ENCODE measurements around the gene CARMIL1. TPM values are rescaled to one million over a fixed set of nuclear protein-coding genes. Genes with fewer than 3 reads are reported as not detected.
"Not testable (repeated sequence)": the region's sequence is repeated elsewhere in the genome, so short reads cannot be mapped to it uniquely, and the experiment has no call there.

The CARMIL1 gene
- total RNA-seq, 1 donor from 2014 or later: 15.7 TPM

- Mint-ChIP-seq H3K36me3 (no peaks in the 10 kb centered on the region), H3K4me1 (peaks cover 14% of the 10 kb centered on the region), H3K9me3 (no peaks in the 10 kb centered on the region), H3K27ac (no peak overlapping the region), H3K4me3 (no peak overlapping the region), H3K27me3 (ENCODE audit: low read depth) (no peaks in the 10 kb centered on the region)
- no peak for DNase-seq (ENCODE audit: low spot score in 2 of 2, unreplicated experiment in 2 of 2)
- no peak for TF ChIP-seq CTCF (IDR thresholded peaks at IDR 0.05; ENCODE audit: unreplicated experiment)
Measured at GRCh38 chr6:25292384-25292783, 13.2 kb downstream of the CARMIL1 start.

DNA sequence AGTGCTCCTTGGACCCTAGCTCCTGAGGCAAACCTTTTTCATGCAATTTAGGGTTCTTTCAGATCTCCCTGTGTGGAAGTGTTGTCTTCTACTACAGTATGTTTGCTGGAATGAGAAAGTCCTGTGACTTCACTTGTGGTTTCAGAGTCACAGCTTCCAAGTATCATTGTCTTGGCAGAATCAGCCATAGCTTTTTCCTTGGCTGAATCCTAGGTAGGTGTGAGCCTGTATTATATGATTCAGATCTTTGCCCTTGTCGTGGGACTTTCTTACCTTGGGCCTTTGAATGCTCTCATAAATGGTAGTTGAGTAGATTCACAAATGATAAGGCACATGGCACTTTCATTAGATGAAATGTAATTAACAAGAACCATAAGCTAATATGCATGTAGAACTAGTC is 16.5 kb downstream of the CARMIL1 start:
- Mint-ChIP-seq H3K27me3 (ENCODE audit: low read depth) (no peaks in the 10 kb centered on the region), H3K4me1 (peaks cover 15% of the 10 kb centered on the region), H3K4me3 (no peak overlapping the region), H3K9me3 (no peaks in the 10 kb centered on the region), H3K36me3 (no peaks in the 10 kb centered on the region), H3K27ac (no peak overlapping the region)
- DNase-seq (ENCODE audit: low spot score in 2 of 2, unreplicated experiment in 2 of 2): no peak
- no peak for TF ChIP-seq CTCF (IDR thresholded peaks at IDR 0.05; ENCODE audit: unreplicated experiment)

DNA sequence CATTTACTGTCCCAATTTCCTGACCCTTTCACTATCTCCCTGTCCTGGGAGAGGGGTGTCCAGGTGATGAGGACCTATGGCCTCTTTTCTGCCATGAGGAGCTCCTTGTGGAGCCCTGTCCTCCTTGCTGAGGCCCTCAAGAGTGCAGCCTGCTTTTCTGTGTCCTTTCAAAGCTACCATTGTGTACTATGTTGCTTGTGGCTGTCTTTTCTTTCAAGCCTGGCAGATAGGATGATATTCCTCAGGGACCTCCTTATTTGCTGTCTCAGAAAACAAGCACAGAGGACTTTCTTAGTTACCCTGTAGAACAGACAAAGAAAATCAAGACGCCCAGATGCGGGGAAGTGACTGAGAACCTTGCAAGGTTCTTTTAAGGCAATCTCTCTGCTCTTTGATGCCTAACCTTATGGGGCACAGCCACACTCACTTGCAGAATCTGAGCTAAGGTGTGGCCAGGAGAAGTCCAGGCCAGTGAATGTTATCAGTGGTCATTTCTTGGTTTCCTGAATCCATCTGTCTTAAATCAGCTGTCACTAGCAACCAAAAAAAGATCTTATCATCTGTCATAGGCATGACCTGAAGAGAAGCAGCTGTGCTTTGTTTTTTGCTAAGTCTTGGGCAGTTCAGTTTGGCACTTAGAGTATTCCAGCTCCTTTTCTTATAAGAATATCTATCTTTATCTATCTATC is 17.2 kb downstream of the CARMIL1 start:
- Mint-ChIP-seq H3K27ac (peak overlapping the region; percentile 3), H3K9me3 (no peaks in the 10 kb centered on the region), H3K4me3 (no peak overlapping the region), H3K27me3 (ENCODE audit: low read depth) (no peaks in the 10 kb centered on the region), H3K4me1 (peaks cover 15% of the 10 kb centered on the region), H3K36me3 (no peaks in the 10 kb centered on the region)
- no peak for DNase-seq (ENCODE audit: low spot score in 2 of 2, unreplicated experiment in 2 of 2)
- no peak for TF ChIP-seq CTCF (IDR thresholded peaks at IDR 0.05; ENCODE audit: unreplicated experiment)

GRCh38 chr6:25297039-25297441 is 17.9 kb downstream of the CARMIL1 start:
- TF ChIP-seq CTCF (IDR thresholded peaks at IDR 0.05; ENCODE audit: unreplicated experiment): no peak
- no peaks in the 10 kb centered on the region for H3K9me3 Mint-ChIP-seq
- peak overlapping the region; percentile 82 for H3K27ac Mint-ChIP-seq
- DNase-seq (ENCODE audit: low spot score in 2 of 2, unreplicated experiment in 2 of 2): no peak
- no peaks in the 10 kb centered on the region for H3K27me3 Mint-ChIP-seq (ENCODE audit: low read depth)
- H3K4me3 Mint-ChIP-seq: no peak overlapping the region
- H3K4me1 Mint-ChIP-seq: peaks cover 15% of the 10 kb centered on the region
- H3K36me3 Mint-ChIP-seq: no peaks in the 10 kb centered on the region

DNA sequence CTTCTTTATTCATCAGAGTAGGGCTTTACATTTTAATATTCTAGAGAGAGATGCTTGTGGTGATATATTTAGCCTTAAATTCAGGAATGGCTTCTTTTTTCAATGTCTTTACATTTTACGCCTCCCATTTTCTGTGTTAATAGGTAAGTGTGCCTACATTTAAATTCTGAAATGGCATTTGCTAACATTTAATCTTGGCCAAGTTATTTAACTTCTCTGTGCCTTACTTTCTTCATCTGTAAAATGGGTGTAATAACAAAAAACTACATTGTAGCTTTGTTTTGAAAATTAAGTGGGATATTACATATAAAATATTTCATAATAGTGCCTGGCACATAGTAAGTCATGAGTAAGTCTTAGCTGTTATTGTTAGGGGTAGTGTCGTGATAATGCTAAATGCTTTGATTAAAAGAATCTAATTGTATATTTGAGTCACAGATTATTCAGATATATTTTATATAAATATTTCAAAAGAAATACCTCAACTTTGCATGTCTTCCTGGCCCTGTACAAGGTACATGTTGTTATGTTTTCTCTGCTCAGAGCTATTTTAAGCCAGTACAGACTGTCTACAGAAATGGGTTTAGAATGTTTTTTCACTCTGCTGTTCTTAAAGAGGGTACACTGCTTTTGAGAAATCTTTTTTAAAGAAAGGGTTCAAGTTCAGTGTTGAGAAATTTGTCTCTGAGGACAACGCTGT is 18.8 kb downstream of the CARMIL1 start:
- Mint-ChIP-seq H3K27ac (no peak overlapping the region), H3K4me3 (no peak overlapping the region), H3K27me3 (ENCODE audit: low read depth) (no peaks in the 10 kb centered on the region), H3K36me3 (no peaks in the 10 kb centered on the region), H3K4me1 (peaks cover 25% of the 10 kb centered on the region), H3K9me3 (no peaks in the 10 kb centered on the region)
- TF ChIP-seq CTCF (IDR thresholded peaks at IDR 0.05; ENCODE audit: unreplicated experiment): no peak
- DNase-seq (ENCODE audit: low spot score in 2 of 2, unreplicated experiment in 2 of 2): no peak

DNA sequence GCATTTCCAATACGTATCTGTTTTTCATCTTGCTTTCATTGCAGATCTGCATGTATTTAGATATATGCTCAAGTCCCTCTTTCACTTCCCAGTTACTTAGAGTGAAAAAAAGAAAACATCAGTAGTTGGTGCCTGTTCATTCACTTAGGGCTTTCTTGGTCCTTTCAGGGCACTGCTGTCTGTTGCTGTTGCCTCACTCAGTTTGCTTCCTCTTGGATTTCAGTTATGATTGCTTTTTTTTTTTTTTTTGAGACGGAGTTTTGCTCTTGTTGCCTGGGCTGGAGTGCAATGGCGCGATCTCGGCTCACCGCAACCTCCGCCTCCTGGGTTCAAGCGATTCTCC is 19.3 kb downstream of the CARMIL1 start:
- not testable (repeated sequence) for DNase-seq (ENCODE audit: low spot score in 2 of 2, unreplicated experiment in 2 of 2); H3K36me3 Mint-ChIP-seq; H3K9me3 Mint-ChIP-seq; H3K4me3 Mint-ChIP-seq; H3K27ac Mint-ChIP-seq; H3K27me3 Mint-ChIP-seq (ENCODE audit: low read depth)
- peaks cover 27% of the 10 kb centered on the region for H3K4me1 Mint-ChIP-seq

Data from mesothelial cell of epicardium (in vitro differentiated cells).